HCT116 (cell line): ENCODE results near the gene ATP13A2.

Experiments
- CTCF ChIP-seq, 3 experiments: fragments of 200-600 bp in 1 of 3; sonication (generic) in 1 of 3; IDR thresholded peaks in 2 of 3; conservative IDR thresholded peaks in 1 of 3; 2 replicates each; pipeline ENCODE4 v1.5.1; 2012 to 2017; ENCODE audit warnings: low read depth in 2 of 3, low read length in 2 of 3, antibody characterized with exemption in 1 of 3, borderline replicate concordance in 1 of 3, control low read depth in 1 of 3, mild to moderate bottlenecking in 1 of 3, mixed read lengths in 1 of 3, mixed run types in 1 of 3, moderate library complexity in 1 of 3; ENCODE audit not compliant: insufficient read depth in 1 of 3
- EGR1 ChIP-seq: IDR thresholded peaks from 2 replicates; pipeline ENCODE4 v1.6.1; 2012; ENCODE audit warnings: low read depth
- EZH2phosphoT487 ChIP-seq: fragments of 200-600 bp; IDR thresholded peaks from 2 replicates; pipeline ENCODE4 v1.6.1; 2018; ENCODE audit warnings: antibody characterized with exemption, borderline replicate concordance
- FOSL1 ChIP-seq: IDR thresholded peaks from 2 replicates; pipeline ENCODE4 v1.6.1; 2012; ENCODE audit warnings: low read depth
- MAX ChIP-seq: IDR thresholded peaks from 2 replicates; pipeline ENCODE4 v1.6.1; 2012
- POLR2A ChIP-seq: IDR thresholded peaks from 2 replicates; pipeline ENCODE4 v1.7.0; 2011; ENCODE audit warnings: borderline replicate concordance; ENCODE audit not compliant: insufficient read depth, insufficient read length; ENCODE audit errors: extremely low read depth
- POLR2AphosphoS5 ChIP-seq: IDR thresholded peaks from 2 replicates; pipeline ENCODE4 v1.6.1; 2011; ENCODE audit warnings: mild to moderate bottlenecking, low read depth, low read length, moderate library complexity
- RAD21 ChIP-seq: IDR thresholded peaks from 2 replicates; pipeline ENCODE4 v1.6.1; 2012; ENCODE audit warnings: low read depth, mild to moderate bottlenecking
- SRF ChIP-seq: IDR thresholded peaks from 2 replicates; pipeline ENCODE4 v1.6.1; 2012; ENCODE audit warnings: low read depth

GRCh38 chr1:16970132-16970910 lies 41.4 kb downstream of the ATP13A2 start:
- TF ChIP-seq MAX (no peak), POLR2A (no peak), EGR1 (no peak), POLR2AphosphoS5 (no peak), EZH2phosphoT487 (no peak), FOSL1 (no peak), SRF (no peak), CTCF (IDR thresholded peaks at IDR 0.05 in 2 of 3, conservative IDR thresholded peaks at IDR 0.05 in 1 of 3; ENCODE audit: borderline replicate concordance in 1 of 3, insufficient read depth in 1 of 3, low read depth in 2 of 3, low read length in 2 of 3) (no peak), RAD21 (no peak)
